ENCODE measurements around the gene ZSCAN25. TPM values are rescaled to one million over a fixed set of nuclear protein-coding genes. Genes with fewer than 3 reads are reported as not detected.

ZSCAN25 gene
- total RNA-seq, 4 donors from 2014 or later, result 15.3 to 46.1 (median 20.0) TPM

DNA sequence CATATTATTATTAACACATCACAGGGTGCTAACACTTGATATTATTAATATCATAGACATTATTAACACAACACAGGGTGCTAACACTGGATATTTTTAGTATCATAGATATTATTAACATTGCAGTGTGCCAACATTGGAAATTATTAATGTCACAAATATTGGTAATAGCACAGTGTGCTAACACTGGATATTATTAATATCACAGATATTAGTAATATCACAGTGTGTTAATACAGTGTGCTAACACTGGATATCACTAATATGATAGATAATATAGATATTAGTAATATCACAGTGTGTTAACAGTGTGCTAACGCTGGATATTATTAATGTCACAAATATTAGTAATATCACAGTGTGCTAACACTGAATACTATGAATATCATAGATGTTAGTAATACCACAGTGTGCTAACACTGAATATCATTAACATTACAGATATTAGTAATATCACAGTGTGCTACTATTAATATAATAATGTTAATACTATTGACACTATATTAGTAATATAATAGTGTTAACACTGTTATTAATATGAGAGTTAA lies 20.3 kb upstream of the ZSCAN25 start:
- no peak for DNase-seq (ENCODE audit: low spot score in 2 of 2)
- Histone ChIP-seq H3K4me3 (no peak overlapping the region), H3K27ac (no peak overlapping the region), H3K9me3 (no peaks in the 10 kb centered on the region), H3K4me1 (no peaks in the 10 kb centered on the region), H3K36me3 (no peaks in the 10 kb centered on the region), H3K27me3 (no peaks in the 10 kb centered on the region)
- 97% methylated on average over 1 of the region's 1 CpG for WGBS
- TF ChIP-seq POLR2A (IDR thresholded peaks at IDR 0.05) (no peak), POLR2AphosphoS5 (IDR thresholded peaks at IDR 0.05) (no peak), EP300 (IDR thresholded peaks at IDR 0.05) (no peak)
- TF ChIP-seq, protein P1, sequence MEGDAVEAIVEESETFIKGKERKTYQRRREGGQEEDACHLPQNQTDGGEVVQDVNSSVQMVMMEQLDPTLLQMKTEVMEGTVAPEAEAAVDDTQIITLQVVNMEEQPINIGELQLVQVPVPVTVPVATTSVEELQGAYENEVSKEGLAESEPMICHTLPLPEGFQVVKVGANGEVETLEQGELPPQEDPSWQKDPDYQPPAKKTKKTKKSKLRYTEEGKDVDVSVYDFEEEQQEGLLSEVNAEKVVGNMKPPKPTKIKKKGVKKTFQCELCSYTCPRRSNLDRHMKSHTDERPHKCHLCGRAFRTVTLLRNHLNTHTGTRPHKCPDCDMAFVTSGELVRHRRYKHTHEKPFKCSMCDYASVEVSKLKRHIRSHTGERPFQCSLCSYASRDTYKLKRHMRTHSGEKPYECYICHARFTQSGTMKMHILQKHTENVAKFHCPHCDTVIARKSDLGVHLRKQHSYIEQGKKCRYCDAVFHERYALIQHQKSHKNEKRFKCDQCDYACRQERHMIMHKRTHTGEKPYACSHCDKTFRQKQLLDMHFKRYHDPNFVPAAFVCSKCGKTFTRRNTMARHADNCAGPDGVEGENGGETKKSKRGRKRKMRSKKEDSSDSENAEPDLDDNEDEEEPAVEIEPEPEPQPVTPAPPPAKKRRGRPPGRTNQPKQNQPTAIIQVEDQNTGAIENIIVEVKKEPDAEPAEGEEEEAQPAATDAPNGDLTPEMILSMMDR (IDR thresholded peaks at IDR 0.05), result no peak

DNA sequence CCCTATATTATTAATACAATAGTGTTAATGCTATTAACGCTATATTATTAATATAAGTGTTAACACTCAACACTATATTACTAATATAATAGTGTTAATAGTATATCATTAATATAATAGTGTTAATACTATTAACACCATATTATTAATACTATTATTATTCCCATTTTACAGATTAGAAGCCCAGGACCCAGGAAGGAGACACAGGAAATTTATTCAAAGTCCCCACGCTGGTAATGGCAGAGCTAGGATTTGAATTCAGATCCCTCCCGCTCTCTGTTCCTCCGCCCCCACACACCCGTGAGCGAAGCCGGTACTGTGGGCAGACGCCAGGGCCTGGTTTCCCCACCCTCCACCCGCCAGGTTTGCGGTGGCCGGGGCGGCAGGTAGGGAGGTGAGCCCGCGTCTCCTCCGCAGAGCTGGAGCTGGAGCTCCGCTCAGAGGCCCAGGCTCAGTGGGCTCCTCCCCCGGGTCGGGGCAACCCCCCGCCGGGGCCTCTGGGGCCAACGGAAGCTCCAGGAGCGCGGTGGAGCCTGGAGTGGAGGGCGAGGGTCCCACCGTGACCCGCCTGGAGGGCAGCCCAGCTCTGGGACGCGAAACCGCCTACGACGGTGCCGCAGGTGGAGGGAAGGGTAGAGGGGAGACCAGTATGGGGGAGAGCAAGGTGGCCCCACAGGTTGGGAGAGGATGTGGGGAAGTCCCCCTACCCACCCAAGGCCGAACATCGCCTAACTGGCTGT lies 18.8 kb upstream of the ZSCAN25 start, which contains the start of gene TMEM225B:
TSS of gene TMEM225B (plus strand) at position 506 of the 740 bp plus-strand sequence. CDS start 6,122 bp downstream, outside the sequence.
- no peaks in the 10 kb centered on the region for H3K4me1 ChIP-seq
- no peaks in the 10 kb centered on the region for H3K36me3 ChIP-seq
- no peak within 1 kb of the TSS for H3K27ac ChIP-seq
- WGBS, result 74% methylated on average over 24 of the region's 34 CpGs
- no peak for TF ChIP-seq POLR2A (IDR thresholded peaks at IDR 0.05)
- TF ChIP-seq, protein P1 (IDR thresholded peaks at IDR 0.05), result no peak
- TF ChIP-seq POLR2AphosphoS5 (IDR thresholded peaks at IDR 0.05), result no peak
- TF ChIP-seq EP300 (IDR thresholded peaks at IDR 0.05), result no peak
- no peak for DNase-seq (ENCODE audit: low spot score in 2 of 2)
- H3K27me3 ChIP-seq, result no peaks in the 10 kb centered on the region
- H3K9me3 ChIP-seq, result no peaks in the 10 kb centered on the region
- H3K4me3 ChIP-seq, result no peak within 1 kb of the TSS

DNA sequence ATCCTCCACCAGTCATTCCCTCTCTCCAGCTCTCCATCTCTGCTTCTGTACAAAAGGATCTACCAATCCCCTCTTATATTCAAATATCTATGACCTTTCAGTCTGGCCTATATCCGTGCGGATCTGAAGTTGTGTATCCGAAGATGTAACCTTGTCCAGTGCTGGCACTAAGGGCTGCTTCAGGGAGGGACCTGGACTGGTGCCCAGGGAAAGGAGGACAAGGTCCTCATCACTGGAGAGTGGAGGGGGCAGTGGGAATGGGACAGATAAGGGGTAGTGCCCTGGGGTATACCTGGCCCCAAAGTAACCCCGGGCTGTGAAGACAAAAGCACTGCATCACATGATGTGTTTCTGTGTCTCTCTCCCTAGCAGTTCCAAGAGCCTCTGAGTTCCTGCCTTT lies 16.9 kb upstream of the ZSCAN25 start:
- Histone ChIP-seq H3K36me3 (no peaks in the 10 kb centered on the region), H3K9me3 (no peaks in the 10 kb centered on the region), H3K4me1 (no peaks in the 10 kb centered on the region), H3K27ac (no peak overlapping the region), H3K4me3 (no peak overlapping the region), H3K27me3 (no peaks in the 10 kb centered on the region)
- WGBS, result 88% methylated on average over 4 of the region's 4 CpGs
- TF ChIP-seq POLR2AphosphoS5 (IDR thresholded peaks at IDR 0.05) (no peak), POLR2A (IDR thresholded peaks at IDR 0.05) (no peak), EP300 (IDR thresholded peaks at IDR 0.05) (no peak)
- TF ChIP-seq, protein P1 (IDR thresholded peaks at IDR 0.05), result no peak
- DNase-seq (ENCODE audit: low spot score in 2 of 2), result no peak

DNA sequence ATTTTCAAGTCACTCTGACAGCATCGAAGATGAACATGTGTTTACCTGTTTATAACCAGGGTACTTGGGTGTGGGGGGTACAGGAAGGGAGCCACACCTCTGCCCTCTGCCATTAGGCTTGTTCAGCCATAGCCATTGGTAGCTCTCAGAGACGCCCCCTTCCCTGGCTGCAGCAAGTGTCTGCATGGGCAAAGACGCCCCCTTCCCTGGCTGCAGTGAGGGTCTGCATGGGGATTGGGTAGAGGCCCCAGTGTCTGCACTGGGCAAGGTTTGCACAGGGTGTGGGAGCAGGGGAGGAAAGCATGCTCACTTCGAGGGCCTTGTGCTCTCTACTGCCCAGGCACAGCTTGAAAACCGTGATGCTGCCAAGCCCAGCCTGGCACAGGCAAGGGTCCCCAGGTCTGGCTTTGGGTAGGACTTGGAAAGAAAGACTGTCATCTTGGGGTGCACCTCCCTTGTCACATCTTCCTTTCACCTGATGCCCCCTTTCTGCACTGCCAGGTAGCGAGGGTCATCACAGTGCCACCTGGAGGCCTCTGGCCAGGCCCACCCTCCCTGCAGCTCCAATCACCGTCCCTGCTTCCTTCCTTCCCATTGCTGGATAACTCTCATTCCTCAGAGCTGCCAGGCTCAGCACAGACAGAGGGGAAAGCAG lies 15.0 kb upstream of the ZSCAN25 start:
- no peak for TF ChIP-seq POLR2A (IDR thresholded peaks at IDR 0.05)
- TF ChIP-seq POLR2AphosphoS5 (IDR thresholded peaks at IDR 0.05), result no peak
- TF ChIP-seq EP300 (IDR thresholded peaks at IDR 0.05), result no peak
- TF ChIP-seq, protein P1 (IDR thresholded peaks at IDR 0.05), result no peak
- Histone ChIP-seq H3K27me3 (no peaks in the 10 kb centered on the region), H3K36me3 (no peaks in the 10 kb centered on the region), H3K9me3 (no peaks in the 10 kb centered on the region), H3K4me1 (no peaks in the 10 kb centered on the region), H3K27ac (no peak overlapping the region), H3K4me3 (no peak overlapping the region)
- no peak for DNase-seq (ENCODE audit: low spot score in 2 of 2)
- 80% methylated on average over 6 of the region's 7 CpGs for WGBS

DNA sequence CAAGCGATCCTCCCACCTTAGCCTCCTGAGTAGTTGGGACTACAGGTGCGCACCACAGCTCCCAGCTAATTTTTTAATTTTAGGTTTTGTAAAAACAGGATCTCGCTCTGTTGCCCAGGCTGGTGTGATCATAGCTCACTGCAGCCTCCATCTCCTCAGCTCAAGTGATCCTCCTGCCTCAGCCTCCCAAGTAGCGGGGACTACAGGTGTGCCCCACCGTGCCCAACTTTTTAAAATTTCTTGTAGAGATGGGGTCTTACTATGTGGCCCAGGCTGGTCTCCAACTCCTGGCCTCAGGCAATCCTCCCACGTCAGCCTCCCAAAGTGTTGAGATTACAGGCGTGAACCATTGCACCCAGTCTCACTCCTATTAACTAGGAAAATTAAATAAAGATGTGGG lies 11.2 kb upstream of the ZSCAN25 start:
- H3K27ac ChIP-seq, result no peak overlapping the region
- DNase-seq (ENCODE audit: low spot score in 2 of 2), result no peak
- H3K36me3 ChIP-seq, result no peaks in the 10 kb centered on the region
- 83% methylated on average over 7 of the region's 7 CpGs for WGBS
- no peaks in the 10 kb centered on the region for H3K9me3 ChIP-seq
- H3K4me1 ChIP-seq, result no peaks in the 10 kb centered on the region
- TF ChIP-seq POLR2AphosphoS5 (IDR thresholded peaks at IDR 0.05) (no peak), EP300 (IDR thresholded peaks at IDR 0.05) (no peak), POLR2A (IDR thresholded peaks at IDR 0.05) (no peak)
- TF ChIP-seq, protein P1 (IDR thresholded peaks at IDR 0.05), result no peak
- no peaks in the 10 kb centered on the region for H3K27me3 ChIP-seq
- H3K4me3 ChIP-seq, result no peak overlapping the region
